ENCODE results near the gene EHBP1L1. TPM values are rescaled to one million over a fixed set of nuclear protein-coding genes. Genes with fewer than 3 reads are reported as not detected.

The EHBP1L1 gene
- total and polyA plus RNA-seq, 2 of the 8 experiments (the other 6 are each of a cell fraction or from before 2014, with no cell fraction given) = 4.3 to 6.6 TPM

DNA sequence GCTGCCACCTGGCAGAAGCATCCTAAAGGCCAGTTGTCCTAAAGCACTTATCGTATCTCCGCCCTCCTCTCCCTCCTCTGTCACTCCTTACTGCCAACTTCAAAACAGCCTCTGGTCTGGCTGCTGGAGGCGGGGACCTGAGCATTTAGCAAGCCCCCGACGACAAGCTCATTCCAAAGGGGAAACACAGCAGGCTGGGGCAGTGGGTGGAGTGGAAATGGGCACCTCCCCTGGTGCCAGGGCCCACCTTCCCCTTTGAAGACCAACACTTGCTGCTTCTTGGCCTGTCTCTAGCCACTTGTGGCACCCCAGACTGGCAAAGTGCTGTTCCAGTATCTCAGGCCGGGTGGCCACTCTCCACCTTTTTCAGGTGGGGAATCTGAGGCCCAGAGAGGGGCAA lies 34.6 kb downstream of the EHBP1L1 start (continued):
- TF ChIP-seq, protein P1, sequence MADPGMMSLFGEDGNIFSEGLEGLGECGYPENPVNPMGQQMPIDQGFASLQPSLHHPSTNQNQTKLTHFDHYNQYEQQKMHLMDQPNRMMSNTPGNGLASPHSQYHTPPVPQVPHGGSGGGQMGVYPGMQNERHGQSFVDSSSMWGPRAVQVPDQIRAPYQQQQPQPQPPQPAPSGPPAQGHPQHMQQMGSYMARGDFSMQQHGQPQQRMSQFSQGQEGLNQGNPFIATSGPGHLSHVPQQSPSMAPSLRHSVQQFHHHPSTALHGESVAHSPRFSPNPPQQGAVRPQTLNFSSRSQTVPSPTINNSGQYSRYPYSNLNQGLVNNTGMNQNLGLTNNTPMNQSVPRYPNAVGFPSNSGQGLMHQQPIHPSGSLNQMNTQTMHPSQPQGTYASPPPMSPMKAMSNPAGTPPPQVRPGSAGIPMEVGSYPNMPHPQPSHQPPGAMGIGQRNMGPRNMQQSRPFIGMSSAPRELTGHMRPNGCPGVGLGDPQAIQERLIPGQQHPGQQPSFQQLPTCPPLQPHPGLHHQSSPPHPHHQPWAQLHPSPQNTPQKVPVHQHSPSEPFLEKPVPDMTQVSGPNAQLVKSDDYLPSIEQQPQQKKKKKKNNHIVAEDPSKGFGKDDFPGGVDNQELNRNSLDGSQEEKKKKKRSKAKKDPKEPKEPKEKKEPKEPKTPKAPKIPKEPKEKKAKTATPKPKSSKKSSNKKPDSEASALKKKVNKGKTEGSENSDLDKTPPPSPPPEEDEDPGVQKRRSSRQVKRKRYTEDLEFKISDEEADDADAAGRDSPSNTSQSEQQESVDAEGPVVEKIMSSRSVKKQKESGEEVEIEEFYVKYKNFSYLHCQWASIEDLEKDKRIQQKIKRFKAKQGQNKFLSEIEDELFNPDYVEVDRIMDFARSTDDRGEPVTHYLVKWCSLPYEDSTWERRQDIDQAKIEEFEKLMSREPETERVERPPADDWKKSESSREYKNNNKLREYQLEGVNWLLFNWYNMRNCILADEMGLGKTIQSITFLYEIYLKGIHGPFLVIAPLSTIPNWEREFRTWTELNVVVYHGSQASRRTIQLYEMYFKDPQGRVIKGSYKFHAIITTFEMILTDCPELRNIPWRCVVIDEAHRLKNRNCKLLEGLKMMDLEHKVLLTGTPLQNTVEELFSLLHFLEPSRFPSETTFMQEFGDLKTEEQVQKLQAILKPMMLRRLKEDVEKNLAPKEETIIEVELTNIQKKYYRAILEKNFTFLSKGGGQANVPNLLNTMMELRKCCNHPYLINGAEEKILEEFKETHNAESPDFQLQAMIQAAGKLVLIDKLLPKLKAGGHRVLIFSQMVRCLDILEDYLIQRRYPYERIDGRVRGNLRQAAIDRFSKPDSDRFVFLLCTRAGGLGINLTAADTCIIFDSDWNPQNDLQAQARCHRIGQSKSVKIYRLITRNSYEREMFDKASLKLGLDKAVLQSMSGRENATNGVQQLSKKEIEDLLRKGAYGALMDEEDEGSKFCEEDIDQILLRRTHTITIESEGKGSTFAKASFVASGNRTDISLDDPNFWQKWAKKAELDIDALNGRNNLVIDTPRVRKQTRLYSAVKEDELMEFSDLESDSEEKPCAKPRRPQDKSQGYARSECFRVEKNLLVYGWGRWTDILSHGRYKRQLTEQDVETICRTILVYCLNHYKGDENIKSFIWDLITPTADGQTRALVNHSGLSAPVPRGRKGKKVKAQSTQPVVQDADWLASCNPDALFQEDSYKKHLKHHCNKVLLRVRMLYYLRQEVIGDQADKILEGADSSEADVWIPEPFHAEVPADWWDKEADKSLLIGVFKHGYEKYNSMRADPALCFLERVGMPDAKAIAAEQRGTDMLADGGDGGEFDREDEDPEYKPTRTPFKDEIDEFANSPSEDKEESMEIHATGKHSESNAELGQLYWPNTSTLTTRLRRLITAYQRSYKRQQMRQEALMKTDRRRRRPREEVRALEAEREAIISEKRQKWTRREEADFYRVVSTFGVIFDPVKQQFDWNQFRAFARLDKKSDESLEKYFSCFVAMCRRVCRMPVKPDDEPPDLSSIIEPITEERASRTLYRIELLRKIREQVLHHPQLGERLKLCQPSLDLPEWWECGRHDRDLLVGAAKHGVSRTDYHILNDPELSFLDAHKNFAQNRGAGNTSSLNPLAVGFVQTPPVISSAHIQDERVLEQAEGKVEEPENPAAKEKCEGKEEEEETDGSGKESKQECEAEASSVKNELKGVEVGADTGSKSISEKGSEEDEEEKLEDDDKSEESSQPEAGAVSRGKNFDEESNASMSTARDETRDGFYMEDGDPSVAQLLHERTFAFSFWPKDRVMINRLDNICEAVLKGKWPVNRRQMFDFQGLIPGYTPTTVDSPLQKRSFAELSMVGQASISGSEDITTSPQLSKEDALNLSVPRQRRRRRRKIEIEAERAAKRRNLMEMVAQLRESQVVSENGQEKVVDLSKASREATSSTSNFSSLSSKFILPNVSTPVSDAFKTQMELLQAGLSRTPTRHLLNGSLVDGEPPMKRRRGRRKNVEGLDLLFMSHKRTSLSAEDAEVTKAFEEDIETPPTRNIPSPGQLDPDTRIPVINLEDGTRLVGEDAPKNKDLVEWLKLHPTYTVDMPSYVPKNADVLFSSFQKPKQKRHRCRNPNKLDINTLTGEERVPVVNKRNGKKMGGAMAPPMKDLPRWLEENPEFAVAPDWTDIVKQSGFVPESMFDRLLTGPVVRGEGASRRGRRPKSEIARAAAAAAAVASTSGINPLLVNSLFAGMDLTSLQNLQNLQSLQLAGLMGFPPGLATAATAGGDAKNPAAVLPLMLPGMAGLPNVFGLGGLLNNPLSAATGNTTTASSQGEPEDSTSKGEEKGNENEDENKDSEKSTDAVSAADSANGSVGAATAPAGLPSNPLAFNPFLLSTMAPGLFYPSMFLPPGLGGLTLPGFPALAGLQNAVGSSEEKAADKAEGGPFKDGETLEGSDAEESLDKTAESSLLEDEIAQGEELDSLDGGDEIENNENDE (IDR thresholded peaks at IDR 0.05; ENCODE audit: insufficient replicate concordance, low read length) = no peak
- TF ChIP-seq SAP30 (IDR thresholded peaks at IDR 0.05; ENCODE audit: insufficient read depth, insufficient replicate concordance, low read length) (no peak), SP1 (IDR thresholded peaks at IDR 0.05; ENCODE audit: low read depth, low read length) (no peak), EZH2 (IDR thresholded peaks at IDR 0.05; ENCODE audit: low read depth, low read length, severe bottlenecking) (no peak), RAD21 (IDR thresholded peaks at IDR 0.05 in 1 of 2, conservative IDR thresholded peaks at IDR 0.05 in 1 of 2; ENCODE audit: low read depth in 2 of 2, low read length in 2 of 2) (no peak)
- TF ChIP-seq, protein P2, sequence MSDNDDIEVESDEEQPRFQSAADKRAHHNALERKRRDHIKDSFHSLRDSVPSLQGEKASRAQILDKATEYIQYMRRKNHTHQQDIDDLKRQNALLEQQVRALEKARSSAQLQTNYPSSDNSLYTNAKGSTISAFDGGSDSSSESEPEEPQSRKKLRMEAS (IDR thresholded peaks at IDR 0.05) = no peak
